NOMO-1 treated with DMSO at 0.1 percent for 48 hours (cell line): ENCODE results near the gene ADCY2.

Source experiments
- DNase-seq: peaks from one replicate; lab custom pipeline; 2025; ENCODE audit not compliant: unreplicated experiment; lab: John Stamatoyannopoulos, UW

The ADCY2 gene

GRCh38 chr5:7717691-7718090 lies 321.8 kb downstream of the ADCY2 start:
- no peak for DNase-seq

GRCh38 chr5:7728076-7728475 lies 332.1 kb downstream of the ADCY2 start:
- DNase-seq: no peak

DNA sequence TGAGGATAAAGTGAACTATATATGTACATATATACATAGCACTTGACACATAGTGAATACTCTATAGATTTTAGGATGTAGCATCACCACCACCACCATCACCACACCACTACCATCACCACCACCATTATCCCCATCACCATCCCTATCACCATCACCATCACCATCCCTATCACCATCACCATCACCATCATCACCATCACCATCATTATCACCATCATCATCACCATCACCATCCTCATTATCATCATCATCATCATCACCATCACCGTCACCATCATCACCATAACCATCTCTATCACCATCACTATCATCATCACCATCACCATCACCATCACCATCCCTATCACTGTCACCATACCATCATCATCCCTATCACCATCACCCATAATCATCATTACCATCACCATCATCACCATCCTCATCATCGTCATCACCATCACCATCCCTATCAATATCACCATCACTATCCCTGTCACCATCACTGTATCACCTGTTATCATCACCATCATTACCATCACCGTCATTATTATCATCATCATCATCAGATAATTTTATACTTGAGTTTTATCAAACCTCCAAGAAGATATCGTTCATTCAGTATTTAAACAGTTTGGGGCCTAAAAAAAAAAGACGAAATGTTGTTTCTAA lies 345.6 kb downstream of the ADCY2 start:
- no peak for DNase-seq

- no peak for DNase-seq
Observed at GRCh38 chr5:7742241-7742656, 346.3 kb downstream of the ADCY2 start.

- peak; percentile 48 for DNase-seq
Observed at GRCh38 chr5:7745882-7746610, 350.1 kb downstream of the ADCY2 start.

GRCh38 chr5:7747728-7748127 lies 351.8 kb downstream of the ADCY2 start:
- no peak for DNase-seq

- DNase-seq: no peak
Observed at GRCh38 chr5:7749626-7750025, 353.7 kb downstream of the ADCY2 start.

DNA sequence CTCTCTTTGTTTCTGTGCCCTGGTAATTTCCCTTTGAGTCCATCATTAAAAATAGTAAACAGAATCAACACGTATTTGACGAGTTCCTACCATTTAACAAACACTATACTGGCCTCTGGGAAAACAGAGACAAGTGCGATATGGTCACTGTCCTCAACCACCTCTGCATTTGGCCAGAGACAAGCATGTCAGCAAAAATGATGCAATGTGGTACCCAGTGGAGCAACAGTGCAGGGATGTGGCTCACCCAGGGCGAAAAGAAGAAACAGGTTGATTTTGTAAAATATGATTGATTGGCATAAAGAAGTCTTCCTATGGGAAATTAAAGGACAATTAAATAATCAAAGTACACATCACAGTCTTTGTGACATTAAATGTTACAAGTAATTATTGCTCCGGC lies 355.9 kb downstream of the ADCY2 start:
- no peak for DNase-seq

DNA sequence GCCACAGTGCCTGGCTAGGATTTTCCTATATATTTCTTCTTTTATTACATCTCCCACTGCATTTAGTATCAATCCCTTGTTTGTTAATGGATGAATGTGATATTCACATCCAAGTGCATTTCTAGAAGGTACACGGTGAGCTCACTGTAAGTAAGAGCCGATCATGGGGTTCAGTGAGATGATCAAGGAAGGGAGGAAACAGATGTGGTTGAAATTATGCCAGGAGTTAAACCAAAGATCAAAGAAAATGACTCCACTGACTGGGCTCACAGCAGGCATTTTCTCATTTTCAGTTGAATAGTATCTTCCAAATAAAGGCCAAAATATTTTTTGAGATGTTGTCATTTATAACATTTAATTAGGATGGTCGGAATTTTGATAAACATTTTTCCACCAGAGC lies 357.2 kb downstream of the ADCY2 start:
- DNase-seq: no peak

DNA sequence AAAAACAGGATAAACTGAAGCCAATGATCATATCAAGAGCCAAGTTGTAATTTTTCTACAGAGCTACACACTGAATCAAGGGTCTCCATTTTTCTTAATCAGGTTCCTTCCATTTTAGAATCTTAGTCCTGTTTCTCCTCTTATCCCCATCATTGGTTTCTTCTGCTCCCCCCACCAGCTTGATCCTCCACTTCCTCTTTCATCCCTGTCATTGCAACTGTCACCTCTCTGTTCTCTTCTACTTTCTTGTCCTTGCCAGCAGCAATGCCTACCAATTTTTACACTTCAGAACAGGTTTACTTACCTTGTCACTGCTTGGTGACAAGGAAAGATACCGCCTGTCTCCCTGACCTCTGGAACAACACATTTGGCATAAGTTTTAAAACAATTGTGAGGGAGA lies 357.7 kb downstream of the ADCY2 start:
- DNase-seq: peak; percentile 78

GRCh38 chr5:7754490-7754889 lies 358.6 kb downstream of the ADCY2 start:
- DNase-seq: no peak

DNA sequence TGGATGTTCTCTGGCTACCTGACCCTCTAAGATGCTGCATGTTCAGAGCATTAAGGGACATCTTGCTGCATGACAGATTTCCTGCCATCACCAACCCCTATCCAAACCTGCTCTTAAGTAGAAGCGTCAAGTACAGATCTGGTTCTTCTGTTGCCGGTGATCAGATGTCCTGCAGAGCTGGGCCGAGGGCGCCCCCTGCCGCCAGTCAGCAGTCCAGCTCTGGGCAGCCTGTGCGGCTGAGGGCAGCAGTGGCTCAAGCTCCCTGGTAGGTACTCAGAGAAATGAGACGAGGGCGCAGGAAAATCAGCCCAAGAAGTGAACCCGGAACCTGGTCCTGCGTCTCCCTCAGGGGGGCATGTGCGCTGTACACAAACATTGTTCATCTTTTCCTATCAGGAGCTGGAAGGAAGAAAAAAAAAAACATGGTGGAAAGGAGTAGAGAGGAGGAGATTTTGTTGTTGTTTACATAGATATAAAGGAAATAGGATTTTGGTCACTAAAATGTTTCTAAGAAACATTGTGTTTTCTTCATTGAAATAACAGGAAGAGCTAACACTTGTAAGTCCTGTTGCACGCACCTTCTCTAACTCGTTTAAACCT lies 359.2 kb downstream of the ADCY2 start:
- DNase-seq: peak; percentile 77

- DNase-seq: no peak
Observed at GRCh38 chr5:7755958-7756357, 360.0 kb downstream of the ADCY2 start.

DNA sequence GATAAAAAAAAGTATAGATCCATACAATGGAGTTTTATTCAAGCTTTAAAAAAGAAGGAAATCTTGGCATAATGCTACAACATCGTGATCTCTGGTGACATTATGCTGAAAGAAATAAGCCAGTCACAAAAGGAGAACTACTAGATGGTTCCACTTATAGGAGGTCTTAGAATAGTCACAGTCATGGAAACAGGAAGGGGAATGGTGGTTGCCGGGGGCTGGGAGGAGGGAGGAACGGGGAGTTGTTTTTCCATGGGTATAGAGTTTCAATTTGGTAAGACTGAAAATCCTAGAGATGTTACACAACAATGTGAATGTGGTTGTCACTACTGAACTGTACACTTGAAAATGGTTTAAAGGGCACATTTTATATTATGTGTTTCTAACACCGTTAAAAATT lies 360.5 kb downstream of the ADCY2 start:
- peak; percentile 93 for DNase-seq

- DNase-seq: no peak
Observed at GRCh38 chr5:7759257-7759871, 363.4 kb downstream of the ADCY2 start.

- no peak for DNase-seq
Observed at GRCh38 chr5:7759951-7760580, 364.1 kb downstream of the ADCY2 start.

GRCh38 chr5:7762267-7762666 lies 366.3 kb downstream of the ADCY2 start:
- DNase-seq: no peak

DNA sequence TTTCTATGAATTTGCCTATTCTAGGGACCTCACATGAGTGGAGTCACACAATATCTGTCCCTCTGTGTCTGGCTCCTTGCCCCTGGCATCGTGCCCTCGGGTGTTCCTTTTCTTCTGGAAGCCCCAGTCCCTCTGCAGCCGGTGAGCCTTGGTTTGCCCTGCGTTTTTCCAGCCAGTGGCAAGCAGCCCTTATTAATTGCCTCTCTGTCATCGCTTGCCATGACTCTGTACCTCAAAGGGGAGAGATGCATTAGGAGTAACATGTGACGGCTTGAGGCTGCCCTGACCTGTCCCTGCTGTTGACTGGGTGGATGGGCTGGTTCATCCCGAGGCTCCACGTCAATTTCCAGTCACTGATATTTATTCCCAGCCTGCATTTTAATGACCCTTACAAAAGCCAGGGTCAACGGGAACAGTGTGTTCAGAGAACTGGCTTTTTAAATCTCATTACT lies 367.7 kb downstream of the ADCY2 start:
- no peak for DNase-seq

DNA sequence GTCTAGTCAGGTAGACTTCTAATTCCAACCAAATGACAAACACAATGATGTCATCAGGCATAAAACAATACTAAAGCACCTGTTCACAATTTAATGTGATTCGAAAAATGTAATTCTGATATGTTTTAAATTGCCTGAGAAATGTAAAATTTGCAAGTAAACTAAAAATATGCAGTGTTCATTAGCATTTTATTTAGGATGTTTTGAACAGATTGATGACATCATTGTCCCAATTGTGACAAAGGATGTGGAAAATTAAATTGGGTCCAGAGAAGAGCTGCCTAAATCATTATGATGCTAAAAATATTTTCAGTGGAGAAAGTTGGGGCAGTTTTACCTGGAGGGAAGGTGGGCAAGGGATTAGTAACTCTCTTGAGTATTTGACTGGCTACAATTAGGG lies 368.5 kb downstream of the ADCY2 start:
- no peak for DNase-seq

GRCh38 chr5:7770436-7770835 lies 374.5 kb downstream of the ADCY2 start:
- DNase-seq: no peak

DNA sequence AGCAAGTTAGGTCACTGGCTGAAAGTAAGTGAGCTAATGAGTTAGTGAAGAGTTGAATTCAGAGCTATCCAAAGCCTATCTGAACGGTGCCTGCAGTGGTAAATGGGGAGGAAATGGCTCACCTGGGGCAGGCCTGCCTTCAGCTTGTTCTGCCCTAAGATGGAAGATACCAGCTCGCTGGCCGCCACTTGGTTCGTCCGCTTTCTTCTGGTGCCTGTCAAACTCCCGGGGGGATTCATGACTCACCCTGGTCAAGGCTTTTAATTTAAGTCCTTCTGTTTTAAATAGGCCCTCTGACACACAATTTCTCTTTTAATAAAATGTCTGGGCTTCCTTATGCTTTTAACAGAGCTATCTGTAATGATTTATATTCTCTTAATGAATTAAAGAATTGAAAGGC lies 376.2 kb downstream of the ADCY2 start:
- no peak for DNase-seq
